ENCODE results near the gene PLSCR1. TPM values are rescaled to one million over a fixed set of nuclear protein-coding genes. Genes with fewer than 3 reads are reported as not detected.

The PLSCR1 gene
- total and polyA plus RNA-seq, 9 of the 15 experiments (the other 6 are each of a cell fraction or from before 2014, with no cell fraction given): 40.6 to 122 (median 69.1) TPM

DNA sequence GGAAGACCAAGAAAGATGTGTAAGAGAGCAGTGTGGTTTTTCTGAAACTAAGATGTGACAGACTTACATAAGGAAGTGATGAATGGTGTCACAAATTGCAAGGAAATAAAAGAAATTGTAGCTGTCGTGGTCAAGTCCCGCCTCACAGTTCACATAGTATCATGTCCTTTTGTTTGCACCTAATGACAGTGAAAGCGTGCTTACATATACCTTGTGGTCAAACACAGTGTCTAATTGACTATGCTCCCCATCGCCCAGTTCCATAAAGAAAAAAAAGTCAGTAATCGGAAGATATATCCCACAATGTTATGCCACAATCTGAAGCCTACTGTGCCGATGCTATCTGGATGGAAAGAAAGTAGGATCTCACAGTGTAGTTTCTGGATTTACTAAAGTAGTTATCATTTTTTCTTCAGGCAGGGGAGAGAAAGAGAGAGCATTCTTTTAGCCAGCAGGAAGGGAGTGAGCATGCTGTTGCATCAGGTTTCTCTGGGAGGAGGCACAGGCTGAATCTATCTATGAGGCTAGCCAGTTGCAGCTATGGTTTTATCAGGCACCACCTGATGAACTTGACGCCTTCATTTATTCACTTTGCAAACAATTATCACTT lies 9.8 kb upstream of the PLSCR1 start (continued):
- TF ChIP-seq, protein P1, sequence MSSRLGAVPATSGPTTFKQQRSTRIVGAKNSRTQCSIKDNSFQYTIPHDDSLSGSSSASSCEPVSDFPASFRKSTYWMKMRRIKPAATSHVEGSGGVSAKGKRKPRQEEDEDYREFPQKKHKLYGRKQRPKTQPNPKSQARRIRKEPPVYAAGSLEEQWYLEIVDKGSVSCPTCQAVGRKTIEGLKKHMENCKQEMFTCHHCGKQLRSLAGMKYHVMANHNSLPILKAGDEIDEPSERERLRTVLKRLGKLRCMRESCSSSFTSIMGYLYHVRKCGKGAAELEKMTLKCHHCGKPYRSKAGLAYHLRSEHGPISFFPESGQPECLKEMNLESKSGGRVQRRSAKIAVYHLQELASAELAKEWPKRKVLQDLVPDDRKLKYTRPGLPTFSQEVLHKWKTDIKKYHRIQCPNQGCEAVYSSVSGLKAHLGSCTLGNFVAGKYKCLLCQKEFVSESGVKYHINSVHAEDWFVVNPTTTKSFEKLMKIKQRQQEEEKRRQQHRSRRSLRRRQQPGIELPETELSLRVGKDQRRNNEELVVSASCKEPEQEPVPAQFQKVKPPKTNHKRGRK (tag; IDR thresholded peaks at IDR 0.05): no peak
- TF ChIP-seq PPARD (CRISPR knock-in tag; IDR thresholded peaks at IDR 0.05) (no peak), TBL1XR1 (IDR thresholded peaks at IDR 0.05; ENCODE audit: low read length in 2 of 2) (no peak), ZNF57 (CRISPR knock-in tag; IDR thresholded peaks at IDR 0.05) (no peak), GATA2 (CRISPR knock-in tag; IDR thresholded peaks at IDR 0.05) (no peak), ZNF175 (CRISPR knock-in tag; IDR thresholded peaks at IDR 0.05; ENCODE audit: low read depth) (peak; percentile 94), ADNP (tag; IDR thresholded peaks at IDR 0.05) (no peak), RAD51 (IDR thresholded peaks at IDR 0.05; ENCODE audit: borderline replicate concordance, low read depth) (peak; percentile 22; the same call in 1 of the 2 replicates), MTA1 (IDR thresholded peaks at IDR 0.05; ENCODE audit: borderline replicate concordance) (no peak), NBN (IDR thresholded peaks at IDR 0.05; ENCODE audit: low read depth) (no peak), ZNF778 (CRISPR knock-in tag; IDR thresholded peaks at IDR 0.05) (no peak), HNRNPH1 (optimal IDR thresholded peaks at IDR 0.05; ENCODE audit: low read depth, low read length) (no peak), FOXJ2 (tag; IDR thresholded peaks at IDR 0.05) (peak; percentile 58; the same call in 1 of the 2 replicates), ZNF707 (CRISPR knock-in tag; conservative IDR thresholded peaks at IDR 0.05) (no peak)
- TF ChIP-seq, protein P2, sequence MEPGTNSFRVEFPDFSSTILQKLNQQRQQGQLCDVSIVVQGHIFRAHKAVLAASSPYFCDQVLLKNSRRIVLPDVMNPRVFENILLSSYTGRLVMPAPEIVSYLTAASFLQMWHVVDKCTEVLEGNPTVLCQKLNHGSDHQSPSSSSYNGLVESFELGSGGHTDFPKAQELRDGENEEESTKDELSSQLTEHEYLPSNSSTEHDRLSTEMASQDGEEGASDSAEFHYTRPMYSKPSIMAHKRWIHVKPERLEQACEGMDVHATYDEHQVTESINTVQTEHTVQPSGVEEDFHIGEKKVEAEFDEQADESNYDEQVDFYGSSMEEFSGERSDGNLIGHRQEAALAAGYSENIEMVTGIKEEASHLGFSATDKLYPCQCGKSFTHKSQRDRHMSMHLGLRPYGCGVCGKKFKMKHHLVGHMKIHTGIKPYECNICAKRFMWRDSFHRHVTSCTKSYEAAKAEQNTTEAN (CRISPR knock-in tag; IDR thresholded peaks at IDR 0.05): no peak
- TF ChIP-seq, protein P3, sequence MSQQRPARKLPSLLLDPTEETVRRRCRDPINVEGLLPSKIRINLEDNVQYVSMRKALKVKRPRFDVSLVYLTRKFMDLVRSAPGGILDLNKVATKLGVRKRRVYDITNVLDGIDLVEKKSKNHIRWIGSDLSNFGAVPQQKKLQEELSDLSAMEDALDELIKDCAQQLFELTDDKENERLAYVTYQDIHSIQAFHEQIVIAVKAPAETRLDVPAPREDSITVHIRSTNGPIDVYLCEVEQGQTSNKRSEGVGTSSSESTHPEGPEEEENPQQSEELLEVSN (IDR thresholded peaks at IDR 0.05; ENCODE audit: borderline replicate concordance in 1 of 2, extremely low read depth in 1 of 2, insufficient read depth in 1 of 2, insufficient read length in 1 of 2, low read depth in 1 of 2, low read length in 1 of 2, poor library complexity in 1 of 2, severe bottlenecking in 1 of 2): peak; percentile 16 to 49
- TF ChIP-seq, protein P4, sequence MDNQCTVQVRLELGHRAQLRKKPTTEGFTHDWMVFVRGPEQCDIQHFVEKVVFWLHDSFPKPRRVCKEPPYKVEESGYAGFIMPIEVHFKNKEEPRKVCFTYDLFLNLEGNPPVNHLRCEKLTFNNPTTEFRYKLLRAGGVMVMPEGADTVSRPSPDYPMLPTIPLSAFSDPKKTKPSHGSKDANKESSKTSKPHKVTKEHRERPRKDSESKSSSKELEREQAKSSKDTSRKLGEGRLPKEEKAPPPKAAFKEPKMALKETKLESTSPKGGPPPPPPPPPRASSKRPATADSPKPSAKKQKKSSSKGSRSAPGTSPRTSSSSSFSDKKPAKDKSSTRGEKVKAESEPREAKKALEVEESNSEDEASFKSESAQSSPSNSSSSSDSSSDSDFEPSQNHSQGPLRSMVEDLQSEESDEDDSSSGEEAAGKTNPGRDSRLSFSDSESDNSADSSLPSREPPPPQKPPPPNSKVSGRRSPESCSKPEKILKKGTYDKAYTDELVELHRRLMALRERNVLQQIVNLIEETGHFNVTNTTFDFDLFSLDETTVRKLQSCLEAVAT (IDR thresholded peaks at IDR 0.05): no peak
- TF ChIP-seq, protein P5, sequence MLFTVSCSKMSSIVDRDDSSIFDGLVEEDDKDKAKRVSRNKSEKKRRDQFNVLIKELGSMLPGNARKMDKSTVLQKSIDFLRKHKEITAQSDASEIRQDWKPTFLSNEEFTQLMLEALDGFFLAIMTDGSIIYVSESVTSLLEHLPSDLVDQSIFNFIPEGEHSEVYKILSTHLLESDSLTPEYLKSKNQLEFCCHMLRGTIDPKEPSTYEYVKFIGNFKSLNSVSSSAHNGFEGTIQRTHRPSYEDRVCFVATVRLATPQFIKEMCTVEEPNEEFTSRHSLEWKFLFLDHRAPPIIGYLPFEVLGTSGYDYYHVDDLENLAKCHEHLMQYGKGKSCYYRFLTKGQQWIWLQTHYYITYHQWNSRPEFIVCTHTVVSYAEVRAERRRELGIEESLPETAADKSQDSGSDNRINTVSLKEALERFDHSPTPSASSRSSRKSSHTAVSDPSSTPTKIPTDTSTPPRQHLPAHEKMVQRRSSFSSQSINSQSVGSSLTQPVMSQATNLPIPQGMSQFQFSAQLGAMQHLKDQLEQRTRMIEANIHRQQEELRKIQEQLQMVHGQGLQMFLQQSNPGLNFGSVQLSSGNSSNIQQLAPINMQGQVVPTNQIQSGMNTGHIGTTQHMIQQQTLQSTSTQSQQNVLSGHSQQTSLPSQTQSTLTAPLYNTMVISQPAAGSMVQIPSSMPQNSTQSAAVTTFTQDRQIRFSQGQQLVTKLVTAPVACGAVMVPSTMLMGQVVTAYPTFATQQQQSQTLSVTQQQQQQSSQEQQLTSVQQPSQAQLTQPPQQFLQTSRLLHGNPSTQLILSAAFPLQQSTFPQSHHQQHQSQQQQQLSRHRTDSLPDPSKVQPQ (CRISPR knock-in tag; IDR thresholded peaks at IDR 0.05; ENCODE audit: borderline replicate concordance): no peak

Data from K562 (cell line).